8988T (cell line): ENCODE measurements around the gene HK1.
"Not testable (repeated sequence)": the region's sequence is repeated elsewhere in the genome, so short reads cannot be mapped to it uniquely, and the experiment has no call there.

Source experiments
- DNase-seq: peaks from one replicate; pipeline ENCODE4 v3.0.0; 2011

HK1 gene

DNA sequence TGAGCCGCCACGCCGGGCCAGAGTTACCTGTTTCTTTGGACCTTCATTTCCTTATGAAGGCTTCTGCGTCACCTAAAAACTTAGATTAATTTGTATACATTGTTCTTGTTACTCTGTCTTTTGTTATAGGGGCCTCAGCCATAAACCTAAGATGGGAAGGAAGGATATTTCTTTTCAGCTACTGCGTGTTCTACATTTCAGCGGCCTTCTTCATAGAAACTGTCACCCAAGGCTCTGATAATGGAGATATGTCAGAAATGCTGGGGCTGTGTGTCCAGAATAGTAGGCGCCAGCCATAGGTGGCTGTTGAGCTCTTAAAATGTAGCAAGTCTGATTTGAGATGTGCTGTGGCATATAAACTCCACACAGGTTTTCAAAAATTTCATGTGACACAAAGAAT is 52.9 kb downstream of the HK1 start:
- DNase-seq: no peak

- no peak for DNase-seq
Measured at GRCh38 chr10:69332278-69333010, 54.1 kb downstream of the HK1 start.

DNA sequence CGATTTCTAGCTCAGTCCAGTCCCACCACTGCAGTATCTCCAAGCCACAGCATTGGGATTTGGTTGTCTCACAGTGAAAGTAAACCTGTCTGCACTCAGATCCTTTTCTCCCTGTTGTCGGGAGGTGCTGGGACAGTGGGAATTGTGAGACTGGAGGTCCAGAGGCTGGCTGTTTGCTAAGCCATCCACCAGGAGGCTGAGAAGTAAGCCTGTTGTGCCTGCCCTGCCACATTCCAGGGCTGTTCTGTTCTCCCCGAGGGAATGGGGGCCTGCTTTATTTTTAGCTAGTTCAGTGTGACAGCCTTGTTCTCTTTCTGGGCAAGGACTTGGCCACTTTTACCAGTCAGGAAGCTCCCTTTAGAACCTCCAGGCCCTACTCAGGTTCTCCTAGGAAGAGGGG is 54.9 kb downstream of the HK1 start:
- no peak for DNase-seq

- not testable (repeated sequence) for DNase-seq
Measured at GRCh38 chr10:69333865-69334301, 55.6 kb downstream of the HK1 start.

DNA sequence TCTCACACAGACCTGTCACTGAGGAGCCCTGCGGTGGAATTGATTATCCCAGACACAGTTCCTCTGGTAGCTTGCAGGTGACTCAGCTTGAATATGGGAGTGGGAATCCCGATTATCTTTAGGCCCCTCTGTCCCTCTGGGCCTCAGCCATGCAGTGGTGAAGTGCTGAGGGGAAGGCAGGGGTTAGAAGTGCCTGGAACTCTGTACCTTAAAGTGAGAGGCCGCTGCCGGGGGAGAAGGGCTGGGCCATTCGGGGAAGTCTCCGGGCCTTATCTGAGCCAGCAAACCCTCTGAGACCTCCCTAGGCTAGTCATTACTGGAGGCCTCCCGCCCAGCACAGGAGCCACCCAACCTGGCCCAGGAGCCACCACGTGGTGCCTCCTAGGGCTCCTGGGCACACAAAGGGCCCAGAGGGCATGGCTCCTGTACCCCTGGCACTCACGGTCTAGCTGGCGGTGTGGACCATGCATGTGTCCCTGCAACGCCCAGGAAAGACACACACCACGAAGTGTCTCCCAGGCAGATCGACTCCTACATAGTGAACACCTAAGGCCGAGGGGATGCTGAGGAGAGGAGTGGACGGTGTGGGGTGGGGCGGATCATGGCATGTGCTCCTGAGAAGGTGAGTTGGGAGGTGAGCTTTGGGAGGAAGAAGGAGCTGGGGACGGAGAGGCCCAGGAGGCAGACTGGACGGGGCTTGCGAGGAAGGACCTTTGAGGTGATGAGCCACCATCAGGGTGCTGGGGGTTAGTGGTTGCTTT is 56.2 kb downstream of the HK1 start:
- DNase-seq: no peak

GRCh38 chr10:69335063-69335587 is 56.8 kb downstream of the HK1 start:
- DNase-seq: no peak

DNA sequence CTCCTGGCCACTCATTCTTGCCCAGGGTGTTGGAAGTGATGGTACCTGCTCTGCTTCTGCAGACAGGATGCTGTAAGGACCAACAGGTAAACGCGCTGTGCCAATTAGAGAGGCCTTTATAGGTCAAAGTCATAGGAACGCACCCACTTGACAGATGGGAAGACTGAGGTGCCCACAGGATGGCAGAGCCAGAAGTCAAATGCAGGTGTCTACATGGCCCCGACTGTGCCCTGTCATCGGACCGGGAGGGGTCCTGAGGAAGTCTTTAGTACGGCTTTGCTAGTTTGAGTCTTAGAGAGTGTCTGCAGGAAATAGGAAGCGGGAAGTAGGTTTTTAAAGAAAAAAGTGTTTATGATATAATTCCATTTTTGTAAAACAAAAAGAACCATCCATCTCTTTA is 57.3 kb downstream of the HK1 start:
- no peak for DNase-seq

GRCh38 chr10:69336952-69337295 is 58.6 kb downstream of the HK1 start:
- no peak for DNase-seq

DNA sequence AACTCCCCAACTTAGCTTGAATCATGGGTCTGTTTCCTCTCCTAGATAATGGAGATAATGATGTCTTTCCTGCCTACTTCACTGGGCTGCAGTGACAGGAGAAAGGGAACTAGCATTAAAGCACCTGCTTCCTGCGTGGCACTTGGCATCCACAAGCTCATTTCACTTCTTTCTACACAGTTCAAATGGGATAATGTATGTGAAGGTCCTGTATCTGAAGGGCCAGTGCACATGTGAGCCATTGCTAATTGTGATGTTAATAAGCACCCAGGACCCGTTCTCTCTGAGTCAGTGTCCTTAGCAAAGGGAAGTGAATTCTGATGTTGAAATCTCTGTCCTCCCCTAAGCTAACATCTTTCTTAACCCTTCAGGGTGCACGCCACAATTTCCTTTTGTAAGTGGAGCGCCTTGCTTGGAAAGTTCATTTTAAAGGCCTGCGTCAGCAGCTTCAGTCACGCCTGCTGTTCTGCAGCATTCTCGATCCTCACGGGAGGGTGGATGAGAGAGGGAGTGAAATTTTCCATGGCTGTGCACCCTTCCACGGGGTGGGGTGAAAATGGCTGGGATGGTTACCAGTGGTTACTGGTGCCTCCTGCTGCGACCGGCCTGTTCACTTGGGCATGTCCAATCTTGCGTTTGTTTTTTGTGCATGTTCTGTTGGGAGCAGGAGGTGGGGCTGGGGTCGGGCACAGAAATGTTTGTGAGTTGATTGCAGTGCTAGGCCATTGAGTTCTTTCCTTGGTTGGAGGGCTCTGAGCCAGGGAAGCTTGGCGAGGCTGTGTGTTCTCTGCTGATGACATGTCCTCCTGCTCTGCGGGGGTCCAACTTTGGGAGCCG is 59.2 kb downstream of the HK1 start:
- no peak for DNase-seq

DNA sequence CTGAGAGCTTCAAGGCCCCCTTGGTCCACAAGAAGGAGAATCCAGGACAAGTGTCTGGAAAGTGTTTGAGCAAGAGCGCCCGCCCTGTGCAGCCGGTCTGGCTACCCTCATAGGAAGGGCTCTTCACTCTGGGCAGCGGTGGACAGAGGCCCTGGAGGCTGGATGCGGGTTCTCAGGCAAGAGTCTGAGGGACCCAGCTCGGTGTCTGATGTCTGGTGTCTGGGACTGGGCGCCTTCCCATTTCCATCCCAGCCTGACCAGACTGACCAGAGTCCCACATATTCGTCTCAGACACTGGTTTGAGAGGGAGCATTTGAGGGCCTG is 59.8 kb downstream of the HK1 start:
- DNase-seq: no peak

GRCh38 chr10:69338547-69339450 is 60.5 kb downstream of the HK1 start:
- no peak for DNase-seq

DNA sequence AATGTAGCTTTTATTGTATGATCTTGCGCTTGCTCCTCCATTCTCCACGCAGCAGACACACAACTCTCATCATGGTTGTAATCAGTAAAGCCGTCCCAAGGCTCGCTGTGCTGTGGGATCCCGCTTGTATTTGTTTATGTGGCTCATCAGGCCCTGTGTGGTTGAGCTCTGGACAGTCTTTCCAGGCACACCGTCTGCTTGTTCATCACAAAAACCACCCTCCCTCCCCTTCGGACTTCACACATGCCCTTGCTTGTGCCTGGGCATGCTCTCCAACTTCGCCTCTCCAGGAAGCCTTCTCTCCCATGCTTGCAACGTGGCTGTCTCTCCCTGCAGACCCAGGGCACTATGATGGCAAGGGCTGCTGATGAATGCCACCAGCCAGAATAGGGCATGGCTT is 62.4 kb downstream of the HK1 start:
- no peak for DNase-seq

- DNase-seq: no peak
Measured at GRCh38 chr10:69343905-69344304, 65.6 kb downstream of the HK1 start.

GRCh38 chr10:69344591-69345252 is 66.4 kb downstream of the HK1 start:
- no peak for DNase-seq

- DNase-seq: no peak
Measured at GRCh38 chr10:69345402-69345801, 67.1 kb downstream of the HK1 start.

DNA sequence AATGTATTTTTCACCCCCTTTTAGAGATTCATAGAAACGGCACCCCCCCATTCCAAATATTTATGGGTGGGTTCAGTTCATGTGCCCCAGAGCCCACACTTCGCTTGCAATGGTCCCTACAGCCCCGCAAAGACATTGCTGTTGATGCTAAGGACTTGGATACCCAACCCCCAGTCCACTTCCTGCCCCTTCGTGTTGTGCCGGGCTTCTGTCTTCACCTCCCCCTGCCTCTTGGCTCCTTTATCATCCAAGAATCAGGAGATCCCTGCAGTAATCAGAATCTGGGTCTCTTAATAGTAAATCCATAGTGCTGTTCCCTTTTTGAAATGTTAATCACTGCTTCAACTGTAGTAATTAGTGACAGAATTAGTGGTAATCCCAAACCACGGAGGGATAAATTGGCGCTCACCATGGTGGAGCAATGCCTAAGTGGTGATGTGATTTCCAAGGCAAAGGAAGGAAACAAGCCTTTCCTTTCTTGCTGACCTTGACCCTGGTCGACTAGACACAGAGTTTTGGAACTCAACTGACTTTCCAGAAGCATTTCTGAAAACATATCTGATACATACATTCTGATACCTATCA is 67.7 kb downstream of the HK1 start:
- no peak for DNase-seq

DNA sequence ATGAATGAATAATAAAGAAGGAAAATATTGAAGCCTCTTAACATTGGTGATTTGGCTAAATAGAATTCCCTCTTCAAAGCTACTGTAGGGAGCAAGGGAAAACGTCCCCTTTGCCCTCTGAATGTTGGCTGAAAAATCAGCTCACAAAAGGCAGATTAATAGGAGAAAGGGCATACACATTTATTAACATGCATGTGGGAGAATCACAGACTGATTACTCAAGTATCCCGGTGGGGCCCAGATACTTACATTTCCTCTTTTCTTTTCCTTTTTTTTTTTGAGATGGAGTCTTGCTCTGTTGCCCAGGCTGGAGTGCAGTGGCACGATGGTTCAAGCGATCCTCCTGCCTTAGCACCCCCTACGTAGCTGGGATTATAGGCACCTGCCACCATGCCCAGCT is 68.5 kb downstream of the HK1 start:
- no peak for DNase-seq

DNA sequence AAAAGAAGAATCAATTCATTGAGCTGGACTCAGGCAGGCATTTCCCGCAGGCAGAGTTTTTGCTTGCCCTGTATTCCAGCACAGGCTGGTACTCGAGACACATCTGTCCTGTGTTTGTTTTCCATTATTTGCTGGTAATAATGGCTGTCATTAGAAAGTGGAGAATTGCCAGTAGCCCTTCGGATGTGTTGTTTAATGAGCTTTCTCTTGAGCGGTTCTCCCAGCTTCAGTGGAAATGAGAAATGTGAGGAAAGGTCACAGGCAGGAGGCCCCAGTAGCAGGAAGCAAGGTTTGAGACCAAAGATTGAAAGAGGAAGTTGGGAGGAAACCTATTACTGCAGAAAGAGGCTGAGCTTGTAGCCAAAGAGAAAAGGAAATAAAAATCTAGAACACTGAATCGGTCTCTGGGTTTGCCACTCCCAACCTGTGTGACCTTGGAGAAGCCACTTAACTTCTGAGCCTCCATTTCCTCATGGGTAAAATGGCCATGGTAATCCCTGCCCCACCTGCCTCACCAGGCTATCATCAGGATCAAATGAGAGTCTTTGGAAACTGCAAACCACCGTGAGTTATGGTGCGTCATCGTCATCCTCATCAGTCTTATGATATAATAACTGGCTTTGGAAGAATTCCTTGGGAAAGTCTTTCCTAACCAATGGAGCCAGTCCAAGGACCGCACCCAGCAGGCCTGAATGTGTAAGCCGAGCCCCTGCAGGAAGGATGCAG is 70.7 kb downstream of the HK1 start:
- no peak for DNase-seq

- no peak for DNase-seq
Measured at GRCh38 chr10:69349542-69349888, 71.2 kb downstream of the HK1 start.

DNA sequence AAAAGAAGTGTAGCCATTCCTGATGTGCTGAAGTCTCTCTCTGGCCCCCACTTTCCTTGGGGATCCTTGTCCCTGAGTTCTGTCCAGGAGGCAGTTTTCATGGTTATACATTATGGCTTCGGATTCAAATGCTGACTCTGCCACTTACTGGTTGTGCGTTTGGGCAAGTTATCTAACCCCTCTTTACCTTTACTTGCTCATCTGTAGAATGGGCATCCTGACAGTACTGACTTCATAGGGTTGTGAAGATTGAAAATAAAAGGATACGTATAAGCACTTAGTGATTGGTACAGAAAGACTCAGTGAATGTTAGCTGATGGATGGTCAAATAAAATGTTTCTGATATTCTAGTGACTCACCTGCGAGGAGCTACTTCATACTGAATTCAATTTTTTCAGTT is 73.3 kb downstream of the HK1 start:
- no peak for DNase-seq
